GM13977 (cell line): ENCODE measurements around the gene PRKAR1B.

ENCODE experiments used
- DNase-seq: peaks from one replicate; pipeline ENCODE4 v3.0.0; 2012; ENCODE audit warnings: low spot score
- in situ Hi-C: fragments of 300-500 bp; cut with MboI; formaldehyde crosslinking; loops from one replicate; pipeline ENCODE4 v1.12.0; 2022; ENCODE audit warnings: low sequenced_read_pairs, low pct_unique_long_range_greater_than_20kb, mixed read lengths, inconsistent platforms; ENCODE audit not compliant: unreplicated experiment
- TF ChIP-seq, protein P1 (sequence below): IDR thresholded peaks from 2 replicates; pipeline ENCODE4 v1.5.1; 2012; ENCODE audit warnings: mild to moderate bottlenecking, control low read depth; ENCODE audit not compliant: insufficient read depth; ENCODE audit errors: extremely low read depth, missing control alignments

The PRKAR1B gene

GRCh38 chr7:559396-559705, 167.7 kb downstream of the PRKAR1B start:
- TF ChIP-seq, protein P1, sequence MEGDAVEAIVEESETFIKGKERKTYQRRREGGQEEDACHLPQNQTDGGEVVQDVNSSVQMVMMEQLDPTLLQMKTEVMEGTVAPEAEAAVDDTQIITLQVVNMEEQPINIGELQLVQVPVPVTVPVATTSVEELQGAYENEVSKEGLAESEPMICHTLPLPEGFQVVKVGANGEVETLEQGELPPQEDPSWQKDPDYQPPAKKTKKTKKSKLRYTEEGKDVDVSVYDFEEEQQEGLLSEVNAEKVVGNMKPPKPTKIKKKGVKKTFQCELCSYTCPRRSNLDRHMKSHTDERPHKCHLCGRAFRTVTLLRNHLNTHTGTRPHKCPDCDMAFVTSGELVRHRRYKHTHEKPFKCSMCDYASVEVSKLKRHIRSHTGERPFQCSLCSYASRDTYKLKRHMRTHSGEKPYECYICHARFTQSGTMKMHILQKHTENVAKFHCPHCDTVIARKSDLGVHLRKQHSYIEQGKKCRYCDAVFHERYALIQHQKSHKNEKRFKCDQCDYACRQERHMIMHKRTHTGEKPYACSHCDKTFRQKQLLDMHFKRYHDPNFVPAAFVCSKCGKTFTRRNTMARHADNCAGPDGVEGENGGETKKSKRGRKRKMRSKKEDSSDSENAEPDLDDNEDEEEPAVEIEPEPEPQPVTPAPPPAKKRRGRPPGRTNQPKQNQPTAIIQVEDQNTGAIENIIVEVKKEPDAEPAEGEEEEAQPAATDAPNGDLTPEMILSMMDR: no peak
- in situ Hi-C loops: no loop called here
- DNase-seq: no peak

- TF ChIP-seq, protein P1: no peak
- DNase-seq: no peak
- in situ Hi-C loops: no loop called here
Measured at GRCh38 chr7:557558-557881, 169.6 kb downstream of the PRKAR1B start.

GRCh38 chr7:556837-557557, 170.1 kb downstream of the PRKAR1B start:
- in situ Hi-C loops: no loop called here
- no peak for DNase-seq
- TF ChIP-seq, protein P1: no peak

- TF ChIP-seq, protein P1: no peak
- DNase-seq: no peak
- in situ Hi-C loops: no loop called here
Measured at GRCh38 chr7:556291-556826, 170.7 kb downstream of the PRKAR1B start.

DNA sequence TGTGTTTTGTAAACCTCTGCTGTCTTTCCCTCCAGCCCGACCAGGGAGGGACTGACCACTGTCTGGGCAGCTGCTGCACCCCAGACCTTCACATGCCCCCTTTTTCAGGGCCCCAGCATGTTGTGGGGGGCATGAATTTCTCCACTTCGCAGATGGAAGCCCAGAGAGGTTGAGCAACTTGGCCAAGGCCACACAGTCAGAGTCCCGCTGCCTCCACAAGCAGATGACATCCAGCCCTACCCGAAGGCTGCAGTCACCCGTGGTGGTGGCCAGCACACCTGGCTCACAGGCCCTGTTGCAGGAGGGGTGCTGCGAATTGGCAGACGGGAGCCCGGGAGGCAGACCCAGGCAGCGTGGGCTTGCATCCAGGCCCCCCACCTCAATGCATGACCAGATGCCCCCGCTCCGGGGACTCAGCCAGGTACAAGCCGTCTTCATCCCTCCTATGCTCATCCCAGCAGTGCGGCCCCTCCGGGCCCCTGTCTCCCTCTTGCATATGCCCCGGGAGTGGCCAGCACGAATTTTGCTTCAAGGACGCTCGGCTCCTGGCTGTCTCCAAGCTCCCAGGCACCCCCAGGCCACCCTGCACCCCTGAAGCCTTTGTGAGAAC, 171.4 kb downstream of the PRKAR1B start:
- TF ChIP-seq, protein P1: no peak
- in situ Hi-C loops: no loop called here
- DNase-seq: no peak

DNA sequence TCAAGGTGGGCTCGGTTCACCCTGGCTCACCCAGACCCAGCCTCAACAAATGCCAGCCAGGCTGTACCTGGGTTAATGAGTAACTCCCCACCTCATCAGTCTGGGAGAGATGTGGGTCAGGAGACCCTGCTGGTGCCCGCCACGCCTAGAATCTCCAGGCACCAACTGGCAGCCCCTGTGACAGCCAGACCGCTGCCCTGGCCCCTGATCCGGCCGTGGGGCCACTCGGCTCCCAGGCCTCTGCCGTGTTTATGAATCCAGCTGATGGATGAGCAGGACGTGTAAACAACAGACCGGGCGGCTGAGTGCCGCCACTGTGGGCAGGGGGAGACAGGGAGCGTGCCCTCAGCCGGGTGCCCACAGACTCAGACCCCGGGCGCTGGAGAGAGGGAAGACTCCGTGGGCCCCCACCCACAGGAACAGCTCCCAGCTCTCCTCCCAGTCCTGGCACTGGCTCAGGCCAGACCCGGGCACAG, 173.4 kb downstream of the PRKAR1B start:
- TF ChIP-seq, protein P1: no peak
- in situ Hi-C loops: no loop called here
- no peak for DNase-seq
